NAMALWA (cell line): ENCODE results near the gene PARP9.
"Not testable (repeated sequence)": the region's sequence is repeated elsewhere in the genome, so short reads cannot be mapped to it uniquely, and the experiment has no call there.

ENCODE experiments used
- DNase-seq: peaks from one replicate; pipeline ENCODE4 v3.0.0-alpha.2; 2015; ENCODE audit warnings: low spot score

PARP9 gene

DNA sequence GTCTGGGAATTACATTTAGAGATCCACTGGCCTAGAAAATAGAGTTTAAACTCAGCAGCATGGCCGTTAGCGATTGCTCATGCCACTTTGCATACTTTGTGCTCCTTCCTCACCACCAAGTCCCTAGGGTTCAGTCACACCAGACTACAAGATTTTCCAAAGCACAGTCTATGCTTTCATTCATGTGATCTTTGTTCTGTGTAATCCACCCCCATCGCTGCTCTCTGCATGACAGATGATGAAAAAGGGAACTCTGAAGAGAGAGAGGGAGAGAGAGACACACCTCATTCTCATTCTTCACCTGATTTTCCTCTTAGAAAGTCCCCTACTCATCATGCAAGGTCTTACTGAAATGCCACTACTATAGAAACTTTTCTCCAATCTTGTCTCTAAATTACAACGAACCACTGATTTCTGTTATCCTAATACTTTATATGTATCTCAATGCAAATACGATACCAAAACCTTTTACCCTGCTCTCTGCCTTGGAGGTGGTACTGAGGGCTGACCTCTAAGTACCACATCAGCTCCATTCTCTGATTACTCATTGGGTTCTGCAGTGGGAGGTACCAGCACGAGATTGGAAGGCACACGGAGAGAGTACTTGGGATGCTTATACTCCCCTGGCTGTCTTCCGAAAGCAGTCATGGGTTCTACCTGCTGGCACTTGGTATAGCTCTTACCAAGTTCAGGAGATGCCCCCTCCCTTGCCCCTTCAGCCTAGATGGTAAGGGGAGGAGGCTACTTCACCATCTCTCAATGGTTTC is 12.3 kb upstream of the PARP9 start:
- DNase-seq = peak; percentile 91

GRCh38 chr3:122572940-122573412 is 8.9 kb upstream of the PARP9 start:
- peak; percentile 31 for DNase-seq

- no peak for DNase-seq
Observed at GRCh38 chr3:122568755-122569154, 4.7 kb upstream of the PARP9 start.

- not testable (repeated sequence) for DNase-seq
Observed at GRCh38 chr3:122568131-122568530, 4.0 kb upstream of the PARP9 start.

GRCh38 chr3:122563717-122564025 is 429 bp downstream of the PARP9 start:
- DNase-seq = peak; percentile 20

GRCh38 chr3:122562923-122563716 is 980 bp downstream of the PARP9 start:
- DNase-seq = no peak

GRCh38 chr3:122560680-122561079 is 3.4 kb downstream of the PARP9 start:
- DNase-seq = peak; percentile 86

GRCh38 chr3:122559906-122560305 is 4.2 kb downstream of the PARP9 start:
- no peak for DNase-seq

- DNase-seq = no peak
Observed at GRCh38 chr3:122558605-122559004, 5.5 kb downstream of the PARP9 start.

- DNase-seq = no peak
Observed at GRCh38 chr3:122557356-122557755, 6.7 kb downstream of the PARP9 start.

DNA sequence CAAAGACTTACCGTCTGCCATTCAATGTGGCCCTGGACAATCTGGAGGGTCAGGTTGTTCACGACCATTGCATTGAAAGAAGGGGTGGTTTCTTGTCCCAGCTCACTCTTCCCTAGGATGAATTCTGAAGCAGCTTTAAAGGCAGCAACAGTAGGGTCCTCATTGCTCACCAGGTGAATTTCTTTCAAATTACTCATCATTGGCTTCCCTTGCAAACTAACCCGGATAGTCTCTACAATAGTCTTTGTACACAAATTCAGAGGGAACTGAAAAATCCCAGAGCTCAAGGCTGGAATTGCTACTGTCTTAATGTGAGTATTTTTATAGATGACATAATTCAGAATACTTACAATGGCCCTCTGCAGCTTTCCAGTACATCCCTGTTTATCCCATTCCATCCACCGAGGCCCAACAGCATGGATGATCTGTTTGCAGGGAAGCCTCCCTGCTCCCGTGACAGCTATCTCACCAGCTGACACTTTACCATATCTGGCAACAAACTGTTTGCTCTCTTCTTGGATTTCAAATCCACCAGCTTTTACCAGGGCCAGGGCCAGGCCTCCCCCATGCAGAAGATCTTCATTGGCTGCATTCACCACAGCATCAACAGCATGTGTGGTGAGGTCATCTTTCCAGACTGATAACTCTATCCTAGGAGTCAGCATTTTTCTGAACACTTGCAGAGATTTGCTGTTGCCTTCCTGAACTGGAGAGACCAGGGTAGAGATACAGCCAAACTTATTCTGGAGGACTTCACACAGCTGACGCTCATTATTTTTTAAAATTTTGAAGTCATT is 8.6 kb downstream of the PARP9 start:
- DNase-seq = no peak

GRCh38 chr3:122553171-122553570 is 10.9 kb downstream of the PARP9 start:
- DNase-seq = no peak

- DNase-seq = no peak
Observed at GRCh38 chr3:122548619-122549018, 15.5 kb downstream of the PARP9 start.

DNA sequence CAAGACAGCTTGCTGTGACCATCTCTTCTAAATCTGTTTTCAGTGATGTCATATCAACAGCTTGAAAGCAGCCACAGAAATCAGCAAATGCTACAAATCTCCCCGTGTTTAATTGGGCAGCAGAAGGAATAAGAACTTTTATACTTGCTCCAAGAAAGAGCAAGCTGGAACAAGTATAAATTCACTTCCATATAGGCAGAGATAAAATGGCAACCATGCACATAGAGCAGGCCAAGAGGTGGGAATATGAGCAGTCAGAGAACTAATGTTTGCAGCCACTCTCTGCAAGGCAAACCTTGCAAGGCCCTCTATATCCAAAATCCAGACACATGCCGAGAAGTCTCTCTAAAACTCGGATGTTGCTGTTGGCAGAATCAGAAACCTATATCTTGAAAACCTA is 16.0 kb downstream of the PARP9 start:
- DNase-seq = no peak

- DNase-seq = no peak
Observed at GRCh38 chr3:122546151-122546550, 17.9 kb downstream of the PARP9 start.

DNA sequence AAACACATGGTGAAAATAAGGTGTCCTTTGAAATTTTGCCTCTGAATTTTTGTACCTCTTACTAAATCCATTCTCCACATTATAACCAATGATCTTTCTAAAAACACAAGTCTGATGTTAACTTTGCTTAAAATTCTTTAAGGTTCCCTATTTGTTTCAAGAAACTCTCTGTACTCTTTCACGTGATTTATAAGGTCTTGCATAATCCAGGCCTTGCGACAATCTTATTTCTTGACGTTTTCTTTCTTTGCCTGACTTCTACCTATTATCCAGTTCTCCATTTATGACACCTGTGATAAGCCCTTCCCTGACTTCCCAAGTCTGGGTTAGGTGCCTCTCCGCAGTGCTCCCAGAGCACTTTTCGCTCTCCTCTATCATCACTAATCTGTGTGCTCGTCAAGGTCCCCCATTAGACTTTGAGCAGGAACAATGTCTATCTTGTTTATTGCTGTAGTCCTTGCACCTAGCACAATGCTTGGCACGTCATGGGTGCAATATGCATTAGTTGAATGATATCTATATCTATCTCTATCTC is 25.1 kb downstream of the PARP9 start:
- no peak for DNase-seq

- no peak for DNase-seq
Observed at GRCh38 chr3:122536632-122537001, 27.5 kb downstream of the PARP9 start.

DNA sequence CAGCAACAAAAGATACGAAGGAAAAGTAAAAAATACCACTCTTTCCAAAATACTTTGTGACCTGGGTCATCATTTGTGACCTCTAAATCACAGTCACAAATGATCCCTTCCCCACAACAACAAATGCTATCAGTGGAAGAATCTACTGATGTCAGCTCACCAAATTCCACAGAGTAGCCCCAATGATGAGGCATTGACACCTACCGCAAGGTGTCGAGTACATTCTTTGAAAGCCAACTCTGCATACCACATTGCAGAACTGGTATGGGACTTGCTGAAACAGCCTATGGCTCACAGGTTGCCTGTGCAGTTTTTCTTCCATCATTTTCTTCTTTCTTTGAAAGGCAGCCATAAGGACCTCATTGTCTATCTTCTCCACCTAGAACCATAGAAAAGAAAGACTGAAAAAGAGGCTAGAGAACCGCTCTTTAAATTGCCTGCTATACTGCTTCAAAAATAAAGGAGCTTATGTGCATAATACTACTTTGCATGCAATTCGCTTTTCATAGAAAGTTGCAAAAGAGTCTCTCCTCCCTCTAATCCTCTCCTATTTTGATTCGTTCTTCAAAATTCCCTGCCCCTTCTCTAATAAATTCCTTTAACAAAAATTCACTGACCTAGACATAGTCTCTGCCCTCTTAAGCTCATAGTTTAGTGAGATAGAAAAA is 28.0 kb downstream of the PARP9 start:
- no peak for DNase-seq

DNA sequence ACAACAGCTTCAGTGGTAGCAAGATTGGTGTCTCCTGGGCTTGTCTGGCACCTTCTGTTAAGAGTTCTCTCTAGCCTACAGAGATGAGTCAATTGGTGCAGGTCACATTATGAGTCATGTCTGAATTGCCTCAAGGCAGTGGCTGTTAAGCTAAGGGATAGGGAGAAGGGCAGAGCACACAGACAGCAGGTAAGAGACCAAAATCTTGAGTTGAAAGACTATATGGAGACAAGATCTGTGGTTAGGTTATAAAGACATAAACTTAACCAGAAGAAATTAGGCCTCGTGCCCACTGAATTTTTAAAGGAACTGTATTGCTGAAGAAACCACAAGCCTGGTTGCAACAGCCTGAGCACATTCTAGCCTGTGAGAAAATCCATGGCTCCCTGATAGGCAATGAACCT is 30.2 kb downstream of the PARP9 start:
- DNase-seq = no peak

GRCh38 chr3:122533480-122533879 is 30.6 kb downstream of the PARP9 start:
- no peak for DNase-seq

- no peak for DNase-seq
Observed at GRCh38 chr3:122530164-122530563, 33.9 kb downstream of the PARP9 start.

GRCh38 chr3:122523317-122523716 is 40.8 kb downstream of the PARP9 start:
- no peak for DNase-seq
